Measurements from ENCODE around the gene PCDH19.

Gene PCDH19

DNA sequence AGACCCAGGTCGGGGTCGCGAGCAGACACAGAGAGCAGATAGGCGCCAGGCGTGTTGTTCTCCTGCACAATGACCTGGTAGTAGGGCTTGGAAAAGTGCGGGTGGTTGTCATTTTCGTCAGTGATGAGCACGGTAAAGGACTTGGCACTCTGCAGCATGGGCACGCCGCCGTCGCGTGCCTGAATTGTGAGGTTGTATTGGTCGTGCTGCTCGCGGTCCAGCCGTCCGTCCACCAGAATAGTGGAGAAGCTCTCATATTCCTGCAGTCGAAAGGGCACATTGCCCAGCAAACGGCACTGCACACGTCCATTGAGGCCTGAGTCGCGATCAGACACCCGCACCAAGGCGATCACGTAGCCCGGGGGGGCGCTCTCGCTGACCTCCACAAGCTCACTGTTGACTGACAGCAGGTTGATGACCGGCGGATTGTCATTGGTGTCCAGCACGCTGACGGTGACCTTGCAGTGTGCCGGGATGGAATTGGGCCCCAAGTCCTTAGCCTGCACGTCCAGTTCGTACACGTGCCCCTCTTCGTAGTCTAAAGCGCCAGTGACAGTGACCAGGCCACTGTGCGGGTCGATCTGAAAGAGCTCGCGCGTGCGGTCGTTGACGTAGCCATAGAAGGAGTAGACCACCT, 2.8 kb downstream of the PCDH19 start:
- no peak for DNase-seq (ENCODE audit: low read depth in 2 of 2)

DNA sequence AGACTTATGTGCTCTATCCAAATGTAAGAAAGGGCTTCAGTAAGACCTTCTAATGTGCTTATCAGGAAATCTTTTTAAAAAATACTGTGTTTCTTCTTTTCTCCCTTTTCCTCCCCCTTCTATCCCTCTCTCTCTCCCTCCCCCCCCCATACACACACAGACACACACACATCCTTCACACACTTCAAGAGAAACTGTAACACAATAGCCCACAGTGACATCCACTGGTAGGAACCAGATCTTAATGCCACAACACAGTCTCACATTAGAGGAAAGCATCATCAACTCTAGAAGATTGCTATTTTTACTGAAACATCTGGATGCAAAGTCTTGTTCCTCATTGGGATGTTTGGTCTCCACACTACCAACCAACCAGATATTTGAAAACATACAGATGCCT, 4.6 kb downstream of the PCDH19 start:
- no peak for DNase-seq (ENCODE audit: low read depth in 2 of 2)

DNA sequence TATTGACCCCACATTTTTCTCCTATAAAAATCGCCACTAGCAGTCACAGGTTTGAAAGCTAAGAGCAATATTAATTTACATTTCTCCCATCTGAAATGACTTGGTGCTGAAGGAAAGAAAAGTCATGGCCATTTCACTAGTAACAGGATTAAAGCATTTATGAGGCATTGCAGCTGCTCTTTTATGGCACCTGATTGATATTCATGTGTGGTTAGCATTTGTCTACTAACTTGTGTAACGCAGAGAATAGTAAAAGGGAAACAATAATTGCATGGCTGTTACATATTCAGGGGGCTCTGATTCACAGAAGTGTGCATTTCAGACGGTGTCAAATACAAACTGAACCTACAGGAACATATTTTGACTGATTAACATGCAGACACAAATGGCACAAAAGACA, 5.2 kb downstream of the PCDH19 start:
- DNase-seq (ENCODE audit: low read depth in 2 of 2) = no peak

DNA sequence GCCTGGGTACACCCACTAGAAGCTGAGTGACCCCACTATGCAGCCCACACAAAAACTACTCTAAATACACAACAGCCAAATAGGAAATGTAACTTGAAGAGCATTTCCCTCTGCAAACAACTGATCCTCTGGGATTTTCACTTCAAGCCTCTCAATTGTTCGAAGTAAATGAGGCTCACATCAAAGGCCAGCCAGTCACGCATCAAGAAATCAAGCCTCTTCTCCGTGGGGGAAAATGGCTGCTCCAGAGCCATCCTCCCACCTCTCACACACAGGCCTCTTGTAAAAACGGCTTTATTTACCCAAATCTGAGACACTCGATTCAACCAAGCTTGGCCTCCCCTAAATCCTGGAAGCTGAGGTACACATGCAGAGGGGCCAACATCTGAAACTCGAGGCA, 14.3 kb downstream of the PCDH19 start:
- no peak for DNase-seq (ENCODE audit: low read depth in 2 of 2)

DNA sequence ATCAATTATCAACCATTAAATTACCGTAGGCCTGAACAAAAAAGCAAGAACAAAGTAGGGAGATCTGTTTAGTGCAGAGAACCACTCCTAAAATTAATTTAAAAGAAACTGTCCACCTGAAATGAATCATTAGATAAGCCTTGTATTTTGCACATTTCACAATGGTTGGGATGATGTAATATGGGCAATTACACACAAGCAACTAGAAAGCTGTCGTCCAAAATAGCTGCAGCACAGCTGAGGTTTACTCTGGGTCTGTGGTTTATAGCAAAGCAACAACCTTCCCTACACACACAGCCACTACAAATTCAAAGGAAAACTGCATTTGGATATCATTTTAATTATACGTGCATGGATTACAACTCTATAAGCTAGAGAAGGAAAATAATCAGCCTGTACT, 28.5 kb downstream of the PCDH19 start:
- no peak for DNase-seq (ENCODE audit: low read depth in 2 of 2)

DNA sequence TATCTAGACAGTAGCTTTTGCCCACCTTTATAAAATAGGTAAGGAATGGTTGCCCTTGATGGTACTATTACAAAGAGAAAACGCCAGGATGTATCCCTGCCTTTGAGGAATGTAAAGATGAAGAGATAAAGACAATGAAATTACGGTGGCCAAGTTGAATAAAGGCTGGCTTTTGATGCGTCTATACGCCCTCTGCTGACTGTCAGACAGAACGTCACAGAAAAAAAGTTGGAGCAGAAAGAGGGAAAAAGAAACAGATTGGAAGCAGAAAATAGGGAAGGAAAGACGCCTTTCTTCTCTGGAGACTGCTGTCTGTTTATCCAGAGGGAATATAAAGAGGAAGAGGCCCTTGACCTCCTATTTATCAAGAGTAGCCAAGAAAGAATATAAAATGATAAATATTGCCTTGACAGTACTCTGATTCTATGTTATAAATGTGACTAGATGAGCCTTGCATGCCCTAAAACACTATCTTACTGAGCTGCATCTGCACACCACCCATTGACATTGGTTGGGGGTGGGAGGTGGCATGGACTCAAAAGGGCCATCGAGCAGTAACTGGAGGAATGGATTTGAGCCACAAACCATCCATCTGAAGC, 30.6 kb downstream of the PCDH19 start:
- DNase-seq (ENCODE audit: low read depth in 2 of 2) = no peak

DNA sequence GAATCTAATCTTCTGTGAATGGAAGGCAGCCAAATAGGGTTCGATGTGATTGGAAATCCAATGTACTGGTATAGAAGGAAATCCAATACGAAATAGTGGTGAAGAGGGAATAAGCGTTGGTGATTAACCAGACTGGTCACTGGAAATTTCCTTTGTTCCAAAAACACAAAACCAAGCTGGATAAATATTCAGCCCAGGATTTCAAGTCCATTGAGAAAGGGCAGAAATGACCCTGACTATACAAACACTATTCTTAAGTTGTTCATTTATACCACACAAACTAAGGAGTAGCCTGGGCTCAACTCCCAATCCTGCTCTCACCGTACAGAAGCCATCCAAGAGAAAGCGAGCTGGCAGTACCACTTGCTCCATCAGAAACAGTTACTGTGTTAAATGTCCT, 32.2 kb downstream of the PCDH19 start:
- no peak for DNase-seq (ENCODE audit: low read depth in 2 of 2)

DNA sequence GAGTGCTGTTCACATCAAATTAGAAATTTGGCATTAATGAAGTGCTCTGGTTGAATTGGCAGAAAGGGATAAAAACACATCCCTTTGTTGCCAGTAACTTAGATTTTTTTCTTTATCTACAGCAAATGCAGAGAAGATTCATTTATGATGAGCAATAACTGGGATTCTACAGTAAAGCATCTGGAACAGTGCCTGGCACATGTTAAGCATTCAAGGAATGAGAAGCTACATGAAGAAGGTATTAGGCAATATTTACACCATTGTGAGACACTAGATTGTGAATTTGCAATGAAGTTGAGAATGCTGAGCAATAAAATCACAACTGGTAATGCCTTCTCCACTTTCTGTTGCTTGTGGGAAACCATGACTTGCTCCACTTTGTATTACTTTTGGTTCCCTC, 33.5 kb downstream of the PCDH19 start:
- no peak for DNase-seq (ENCODE audit: low read depth in 2 of 2)

DNA sequence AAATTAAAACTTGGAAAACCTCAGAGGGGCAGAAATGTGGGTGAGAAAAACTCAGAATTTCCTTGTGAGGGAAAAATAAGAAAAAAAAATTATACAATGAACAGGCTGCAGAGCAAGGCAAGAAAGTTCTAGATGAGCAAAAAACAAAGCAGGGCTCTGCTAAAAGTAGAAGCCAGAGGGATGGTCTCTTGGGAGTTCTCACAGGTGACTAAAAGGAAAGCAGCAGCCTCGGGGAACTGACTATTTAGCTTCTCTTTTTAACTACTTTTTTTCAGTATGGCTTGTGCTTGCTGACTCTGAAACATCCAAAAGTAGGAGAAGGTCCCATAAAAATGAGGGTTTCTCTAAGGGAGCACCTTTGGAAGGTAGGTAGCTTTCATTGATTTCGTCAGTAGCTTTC, 36.4 kb downstream of the PCDH19 start:
- DNase-seq (ENCODE audit: low read depth in 2 of 2) = no peak

DNA sequence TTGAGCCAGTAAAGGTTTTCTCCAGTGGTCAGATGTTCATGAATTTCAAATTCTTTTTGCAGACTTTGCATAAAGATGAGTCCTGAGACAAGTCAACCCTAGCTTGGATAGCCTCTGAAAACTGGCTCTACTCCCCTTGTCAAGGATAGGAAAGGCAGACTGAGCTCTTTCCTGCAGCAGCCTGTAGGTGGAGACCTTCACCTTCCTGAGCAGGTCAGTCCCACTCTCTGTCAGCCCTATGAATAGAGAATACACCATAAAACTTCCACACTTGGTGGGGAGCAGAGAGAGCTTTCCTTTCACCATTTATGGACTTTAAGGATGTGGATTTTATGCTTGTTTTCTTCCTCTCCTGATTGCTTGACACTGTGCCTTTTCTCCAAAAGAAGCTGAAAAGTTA, 41.9 kb downstream of the PCDH19 start:
- DNase-seq (ENCODE audit: low read depth in 2 of 2) = no peak

DNA sequence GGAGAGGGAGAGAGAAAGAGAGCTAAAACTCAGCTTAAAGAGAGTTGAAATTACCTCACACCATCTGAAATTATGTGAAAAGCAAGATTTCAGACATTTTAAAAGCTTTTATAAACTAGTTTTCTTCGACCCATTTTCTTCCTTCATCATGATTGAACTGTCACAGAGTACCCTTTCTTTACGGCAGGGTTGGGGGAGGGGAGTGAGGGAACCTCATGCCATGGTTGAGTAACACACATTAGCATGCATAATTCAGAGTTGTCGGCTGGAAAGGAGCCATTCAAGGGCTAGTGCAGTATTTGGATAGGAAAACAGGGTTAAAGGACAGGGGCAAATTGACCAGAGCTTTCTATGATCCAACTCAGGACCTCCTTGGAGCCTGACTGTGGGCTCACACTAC, 46.2 kb downstream of the PCDH19 start:
- DNase-seq (ENCODE audit: low read depth in 2 of 2) = no peak

DNA sequence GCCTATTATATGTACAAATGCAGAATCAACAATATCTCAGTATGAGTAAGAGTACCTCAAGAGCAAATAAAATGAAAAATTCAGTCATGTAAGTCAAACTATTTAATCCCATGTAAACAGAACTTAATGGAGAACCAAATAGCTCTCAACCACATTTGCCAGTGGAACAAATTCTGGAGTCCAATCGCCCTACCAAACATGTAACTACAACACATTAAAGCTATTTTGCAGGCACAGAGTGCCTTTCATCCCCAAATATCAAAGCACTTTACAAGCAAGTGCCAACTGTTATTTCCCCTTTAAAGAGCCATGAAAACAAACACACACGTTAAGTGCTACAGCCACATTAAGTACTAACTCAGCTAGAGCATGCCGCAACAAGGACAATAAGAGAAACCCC, 51.3 kb downstream of the PCDH19 start:
- no peak for DNase-seq (ENCODE audit: low read depth in 2 of 2)

DNA sequence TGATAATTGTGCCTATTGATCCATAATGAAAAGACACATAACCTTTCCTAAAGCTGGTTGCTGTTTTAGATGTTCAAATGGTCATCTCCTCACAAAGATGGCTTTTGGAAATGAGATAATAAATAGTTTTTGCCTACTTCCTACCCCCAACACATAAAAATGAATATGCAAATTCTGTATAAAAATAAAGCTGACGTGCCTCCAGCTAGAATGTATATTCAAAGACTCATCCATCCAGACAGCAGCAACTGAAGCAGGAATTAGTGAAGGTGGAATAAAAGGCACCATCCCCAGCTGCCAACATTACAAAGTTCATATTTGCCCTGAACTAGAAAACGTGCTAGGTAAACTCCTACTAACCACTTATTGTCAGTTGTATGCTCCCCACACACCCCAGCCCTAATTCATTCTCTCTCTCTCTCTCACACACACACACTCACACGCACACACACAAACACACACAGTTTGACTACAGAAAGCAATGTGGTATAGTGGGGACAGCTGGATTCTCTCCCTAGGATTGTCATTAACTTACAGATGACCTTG, 53.6 kb downstream of the PCDH19 start:
- DNase-seq (ENCODE audit: low read depth in 2 of 2) = no peak

DNA sequence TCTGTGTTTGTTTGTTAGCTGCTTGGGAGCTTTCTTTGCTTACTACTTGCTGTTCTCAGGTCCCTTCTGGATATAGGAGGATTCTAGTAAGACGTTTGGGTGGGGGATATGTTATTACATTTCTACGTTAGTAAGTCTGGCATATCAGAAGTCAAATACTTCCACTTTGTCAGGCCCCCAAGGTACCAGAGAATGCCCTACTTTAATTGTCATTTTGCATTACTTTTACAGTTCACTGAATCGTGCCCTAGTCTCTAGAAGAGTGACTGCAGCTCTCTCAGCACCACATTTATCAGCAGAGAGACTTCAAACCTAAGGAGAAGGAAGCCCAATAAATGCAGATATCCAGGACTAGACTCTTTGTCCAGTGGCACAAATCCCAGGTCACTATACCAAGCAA, 54.4 kb downstream of the PCDH19 start:
- no peak for DNase-seq (ENCODE audit: low read depth in 2 of 2)

DNA sequence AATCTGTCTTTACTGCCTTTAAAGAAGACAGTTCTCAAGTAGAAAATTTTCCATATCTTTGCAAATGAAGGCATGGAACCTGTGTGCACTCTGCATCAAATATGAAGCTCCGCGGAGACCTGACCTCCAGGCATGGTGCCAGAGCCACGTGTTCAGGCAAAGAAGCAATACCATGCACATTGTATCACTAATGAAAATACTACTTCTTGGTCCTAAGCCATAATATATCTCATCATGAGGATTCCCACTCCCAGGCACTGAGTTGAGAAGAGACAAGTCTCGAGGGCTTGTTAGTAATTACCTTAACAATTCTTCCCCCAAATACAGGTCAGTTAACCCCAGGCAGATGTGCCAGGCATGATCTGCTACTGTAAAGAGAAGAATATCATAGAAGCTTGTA, 56.7 kb downstream of the PCDH19 start:
- DNase-seq (ENCODE audit: low read depth in 2 of 2) = no peak

DNA sequence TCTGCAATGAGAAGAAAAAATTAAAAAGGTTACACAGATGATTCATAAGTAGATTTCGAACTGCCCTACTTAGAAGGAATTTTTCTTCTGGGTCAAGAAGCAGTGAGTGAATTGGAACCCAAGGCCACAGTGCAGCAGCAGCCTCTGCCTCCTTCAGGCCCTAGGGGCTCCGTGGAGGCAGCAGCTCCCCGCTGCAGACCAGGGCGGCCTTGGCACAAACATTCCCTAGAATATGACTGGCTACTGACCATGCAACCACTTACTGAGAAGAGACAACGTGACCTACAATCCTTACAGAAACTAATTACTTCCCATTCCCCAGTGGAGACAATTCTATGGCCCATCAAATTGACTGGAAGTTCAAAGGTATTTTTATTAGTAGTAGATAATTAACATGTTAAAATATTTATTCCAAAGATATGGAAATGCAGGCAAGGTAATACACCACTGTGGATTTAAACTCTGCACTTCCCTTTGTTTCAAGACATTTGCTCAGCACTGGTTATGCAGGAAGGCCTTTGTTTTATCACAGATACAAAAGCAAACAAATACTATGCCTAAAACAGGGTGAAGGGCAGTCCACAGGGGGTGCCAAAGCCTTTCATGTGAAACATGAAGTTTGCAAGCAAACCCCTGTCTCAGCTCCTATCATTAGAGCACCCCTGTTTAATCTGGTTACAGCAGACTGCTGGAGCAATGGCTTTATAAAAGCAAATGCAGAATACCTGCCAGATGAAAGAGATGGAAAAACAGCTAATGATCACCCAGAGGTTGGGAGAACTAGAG, 59.2 kb downstream of the PCDH19 start:
- no peak for DNase-seq (ENCODE audit: low read depth in 2 of 2)

DNA sequence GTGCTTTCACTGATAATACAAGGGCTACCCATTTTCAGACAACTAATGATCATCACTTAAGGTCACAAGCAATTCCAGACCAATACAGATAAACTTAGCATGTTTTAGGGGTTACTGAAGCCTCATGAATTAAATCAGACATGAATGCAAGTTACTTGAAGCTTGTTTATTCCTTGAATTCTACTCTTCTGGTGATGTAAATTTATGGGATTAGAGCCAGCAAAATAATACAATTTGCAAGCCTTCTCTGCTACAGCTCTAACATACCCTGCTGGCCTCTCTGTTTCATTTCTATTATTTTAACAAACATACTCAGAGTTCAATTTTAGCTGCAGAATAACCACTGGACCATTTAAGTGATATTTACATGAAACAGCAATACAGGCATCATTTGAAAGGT, 60.7 kb downstream of the PCDH19 start:
- DNase-seq (ENCODE audit: low read depth in 2 of 2) = no peak

DNA sequence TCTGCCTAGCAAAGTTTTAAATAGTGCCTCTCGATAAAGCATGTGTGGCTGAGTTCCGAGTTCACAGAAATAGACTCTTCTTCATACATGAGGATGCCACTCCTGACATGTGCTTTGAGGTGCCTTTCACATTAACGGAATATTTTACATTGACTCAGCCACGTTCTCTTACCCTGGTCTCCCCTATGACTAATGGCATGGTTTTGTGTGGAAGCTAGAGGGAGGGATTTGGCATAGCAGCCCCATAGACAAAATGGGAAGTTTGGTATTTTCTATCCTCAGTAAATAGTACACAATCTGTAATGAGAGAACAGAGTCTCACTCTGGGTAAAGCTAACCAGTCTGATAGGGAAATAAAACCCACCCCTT, 68.9 kb downstream of the PCDH19 start:
- no peak for DNase-seq (ENCODE audit: low read depth in 2 of 2)

DNA sequence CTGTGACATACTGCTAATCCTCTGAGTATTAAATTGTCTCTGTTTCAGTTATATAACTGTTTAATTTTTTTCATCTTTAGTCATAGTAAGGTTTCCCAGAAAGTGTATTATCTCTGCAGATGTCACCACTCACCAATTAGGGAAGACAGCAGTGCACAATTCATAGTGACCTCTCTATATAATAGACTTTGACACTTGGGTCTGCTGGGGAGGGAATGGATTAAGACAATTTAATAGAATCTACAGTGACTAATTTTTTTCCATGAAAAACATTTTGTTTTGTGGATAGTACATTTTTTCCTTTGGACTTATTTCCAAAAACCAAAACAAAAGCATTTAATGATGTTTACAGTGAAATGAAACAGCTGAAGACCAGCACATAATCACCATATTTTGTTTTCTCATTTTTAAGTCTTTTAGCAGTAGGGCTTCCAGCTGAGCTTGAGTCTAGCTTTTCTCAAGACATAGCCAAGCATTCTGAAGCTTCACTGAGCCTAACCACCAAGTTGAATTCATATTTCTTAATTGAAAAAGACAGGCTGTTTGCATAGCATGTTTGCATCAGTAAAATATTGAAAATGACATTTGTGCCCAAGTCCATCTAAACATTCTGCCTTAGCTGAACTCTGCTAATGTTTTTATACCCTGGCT, 69.5 kb downstream of the PCDH19 start:
- no peak for DNase-seq (ENCODE audit: low read depth in 2 of 2)

DNA sequence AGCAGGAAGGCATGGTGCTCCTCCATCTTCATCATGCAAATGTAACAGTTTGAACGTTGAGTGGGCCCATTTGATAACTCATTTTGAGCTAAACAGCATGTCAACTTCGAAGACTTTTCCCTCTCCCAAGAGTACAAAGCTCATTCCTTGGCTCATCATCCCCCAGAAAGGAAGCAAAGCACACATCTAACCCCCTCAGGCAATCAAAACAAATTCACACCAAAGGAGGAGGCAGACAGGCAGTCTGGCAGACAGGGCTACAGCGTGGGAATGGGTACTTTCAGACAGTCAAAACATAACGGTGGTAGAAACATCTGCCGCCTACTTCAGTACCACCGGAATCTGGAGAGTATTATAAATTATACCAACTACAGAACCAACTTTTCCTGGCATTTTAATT, 81.7 kb downstream of the PCDH19 start:
- no peak for DNase-seq (ENCODE audit: low read depth in 2 of 2)

DNA sequence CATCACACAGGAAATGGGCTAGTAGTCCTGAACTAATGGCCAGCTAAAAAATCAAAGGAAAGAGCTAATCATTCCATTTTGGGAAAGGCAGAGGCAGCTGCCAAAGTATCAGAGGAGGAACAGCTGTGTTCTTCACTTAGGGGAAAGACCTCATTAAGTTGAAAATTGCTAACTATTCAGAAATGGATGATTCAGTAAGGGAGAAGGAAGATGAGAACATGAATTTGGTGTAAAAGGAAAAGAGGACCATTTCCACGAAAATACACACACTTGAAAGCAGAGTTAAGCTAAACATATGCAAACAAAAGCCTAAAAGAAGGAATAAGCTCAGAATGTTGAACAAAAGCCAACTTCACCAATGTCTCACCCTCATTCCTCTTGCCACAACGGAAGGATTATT, 90.4 kb downstream of the PCDH19 start:
- DNase-seq (ENCODE audit: low read depth in 2 of 2) = no peak

DNA sequence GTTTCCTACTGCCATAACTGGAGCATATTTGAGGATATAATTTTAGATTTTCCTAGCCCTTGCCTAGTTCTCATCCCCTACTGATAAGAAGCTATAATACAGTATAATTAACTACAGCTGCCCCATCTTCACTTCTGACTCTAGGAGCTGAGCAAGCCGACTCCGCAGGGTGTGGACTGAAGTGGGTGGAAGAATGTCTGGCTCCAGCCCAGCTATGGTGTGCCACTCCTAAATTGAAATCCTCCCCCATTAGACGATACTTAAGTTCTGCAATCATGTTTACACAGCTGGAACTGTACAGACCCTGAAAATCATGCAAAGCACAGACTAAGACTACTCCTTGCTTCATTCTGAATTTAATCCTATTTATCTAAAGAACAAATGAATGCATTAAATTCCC, 93.1 kb downstream of the PCDH19 start:
- no peak for DNase-seq (ENCODE audit: low read depth in 2 of 2)

DNA sequence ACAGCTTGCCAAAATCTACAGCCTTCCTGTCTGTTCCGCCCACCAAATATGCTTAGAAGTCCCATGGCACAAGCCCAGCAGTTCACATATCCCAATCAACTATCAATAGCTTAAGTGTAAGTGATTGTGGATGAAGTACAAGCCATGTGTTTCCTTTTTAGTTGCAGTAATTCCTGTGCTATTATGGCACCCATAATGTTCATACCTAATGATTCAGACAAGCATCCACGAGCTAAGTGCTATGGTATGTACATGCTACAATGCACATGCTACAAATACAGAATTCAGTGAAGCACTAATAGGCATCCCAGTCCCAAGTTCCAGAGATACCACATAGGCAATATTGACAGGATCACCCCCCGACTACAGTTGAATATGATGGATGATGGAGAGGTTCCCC, 94.5 kb downstream of the PCDH19 start:
- DNase-seq (ENCODE audit: low read depth in 2 of 2) = no peak

Data from activated CD8-positive, alpha-beta memory T cell treated with anti-CD3 and anti-CD28 coated beads for 4 hours (primary cell).